Measurements from ENCODE around the gene BARX1.

GRCh38 chr9:93949073-93949693 is 6.0 kb downstream of the BARX1 start:
- TF ChIP-seq, protein P1, sequence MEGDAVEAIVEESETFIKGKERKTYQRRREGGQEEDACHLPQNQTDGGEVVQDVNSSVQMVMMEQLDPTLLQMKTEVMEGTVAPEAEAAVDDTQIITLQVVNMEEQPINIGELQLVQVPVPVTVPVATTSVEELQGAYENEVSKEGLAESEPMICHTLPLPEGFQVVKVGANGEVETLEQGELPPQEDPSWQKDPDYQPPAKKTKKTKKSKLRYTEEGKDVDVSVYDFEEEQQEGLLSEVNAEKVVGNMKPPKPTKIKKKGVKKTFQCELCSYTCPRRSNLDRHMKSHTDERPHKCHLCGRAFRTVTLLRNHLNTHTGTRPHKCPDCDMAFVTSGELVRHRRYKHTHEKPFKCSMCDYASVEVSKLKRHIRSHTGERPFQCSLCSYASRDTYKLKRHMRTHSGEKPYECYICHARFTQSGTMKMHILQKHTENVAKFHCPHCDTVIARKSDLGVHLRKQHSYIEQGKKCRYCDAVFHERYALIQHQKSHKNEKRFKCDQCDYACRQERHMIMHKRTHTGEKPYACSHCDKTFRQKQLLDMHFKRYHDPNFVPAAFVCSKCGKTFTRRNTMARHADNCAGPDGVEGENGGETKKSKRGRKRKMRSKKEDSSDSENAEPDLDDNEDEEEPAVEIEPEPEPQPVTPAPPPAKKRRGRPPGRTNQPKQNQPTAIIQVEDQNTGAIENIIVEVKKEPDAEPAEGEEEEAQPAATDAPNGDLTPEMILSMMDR (IDR thresholded peaks at IDR 0.05; ENCODE audit: insufficient read depth, low read length, poor library complexity, severe bottlenecking) = no peak
- TF ChIP-seq EZH2phosphoT487 (conservative IDR thresholded peaks at IDR 0.05; ENCODE audit: low read length) = no peak
